ENCODE data around the gene PSMD11. TPM values are rescaled to one million over a fixed set of nuclear protein-coding genes. Genes with fewer than 3 reads are reported as not detected.

PSMD11 gene
- total RNA-seq, 1 donor from 2014 or later, result 129 TPM

DNA sequence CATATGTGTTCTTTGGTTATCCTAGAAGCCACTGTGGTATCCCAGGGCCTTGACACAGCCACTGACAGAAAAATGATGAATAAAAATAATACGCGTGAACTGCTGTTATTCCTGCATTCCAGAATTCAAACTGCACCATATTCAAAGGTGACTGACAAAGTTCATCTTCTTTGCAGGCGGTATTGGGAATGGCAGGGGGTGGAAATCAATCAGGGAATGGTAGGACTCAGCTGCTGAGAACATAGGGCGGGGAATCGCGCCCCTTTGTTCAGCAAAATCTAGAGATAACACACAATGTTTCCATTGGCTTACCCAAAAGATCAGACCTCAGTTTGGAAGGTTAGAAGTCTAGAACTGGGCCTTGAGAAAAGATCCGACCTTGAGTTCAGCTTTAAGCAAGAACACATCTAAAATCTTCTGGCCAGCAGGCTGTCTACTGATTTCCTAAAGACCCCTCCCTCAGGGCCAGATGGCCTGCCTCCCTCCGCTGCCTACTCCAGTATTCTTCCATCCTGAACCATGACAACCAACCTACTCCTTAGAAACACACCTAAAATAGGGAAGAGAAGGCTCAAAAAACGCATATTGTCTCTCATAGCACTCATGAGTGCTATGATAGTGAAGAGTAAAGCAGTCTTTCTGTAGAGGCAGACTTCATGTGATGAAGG is 76.6 kb downstream of the PSMD11 start:
- no peaks in the 10 kb centered on the region for H3K27me3 Mint-ChIP-seq (ENCODE audit: low read depth, unreplicated experiment)
- peak overlapping the region; percentile 89 for H3K4me2 ChIP-seq (ENCODE audit: low read length)

DNA sequence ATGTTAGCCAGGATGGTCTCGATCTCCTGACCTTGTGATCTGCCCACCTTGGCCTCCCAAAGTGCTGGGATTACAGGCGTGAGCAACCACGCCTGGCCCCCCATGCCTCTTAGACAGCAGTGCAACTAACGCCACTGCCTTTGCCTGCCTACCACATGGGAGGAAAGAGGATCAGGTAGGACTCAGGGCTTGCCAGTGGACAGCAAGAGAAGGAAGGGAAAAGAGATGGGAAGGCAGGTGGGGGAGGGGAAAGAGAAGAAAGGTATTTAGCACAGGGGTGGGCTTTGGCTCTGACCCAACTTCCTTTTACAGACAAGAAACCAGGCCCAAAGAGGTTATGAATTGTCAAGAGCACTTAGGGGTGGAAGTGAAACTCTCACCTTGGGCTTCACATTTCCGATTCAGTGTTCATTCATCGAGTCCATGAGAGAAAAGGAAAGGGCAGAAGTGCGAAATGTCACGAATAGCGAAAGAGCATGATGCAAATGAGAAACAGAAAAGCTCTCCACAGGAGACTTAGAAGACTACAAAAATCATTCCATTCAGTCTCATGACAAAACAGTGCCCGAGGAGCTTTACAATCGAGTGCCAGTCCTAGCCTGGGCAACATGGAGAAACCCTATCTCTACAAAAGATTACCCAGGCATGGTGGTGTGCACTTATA is 78.8 kb downstream of the PSMD11 start:
- Histone ChIP-seq H3K27ac (ENCODE audit: low read depth, low read length) (no peak overlapping the region), H4K20me1 (ENCODE audit: insufficient read depth, low read length) (no peaks in the 10 kb centered on the region), H3K27me3 (ENCODE audit: insufficient read depth, low read length) (no peaks in the 10 kb centered on the region), H3K9me3 (ENCODE audit: insufficient read depth, low read depth, low read length) (no peaks in the 10 kb centered on the region), H3K4me3 (ENCODE audit: insufficient read depth, low read depth, low read length) (no peak overlapping the region), H3K4me1 (ENCODE audit: insufficient read depth, low read length) (peaks cover 20% of the 10 kb centered on the region), H3K36me3 (ENCODE audit: insufficient read depth, low read length) (no peaks in the 10 kb centered on the region), H2AFZ (ENCODE audit: low read depth, low read length) (no peak overlapping the region), H3K9ac (ENCODE audit: low read length) (no peak overlapping the region), H3K4me2 (ENCODE audit: low read length) (no peak overlapping the region), H3K79me2 (ENCODE audit: insufficient read depth, low read length) (no peaks in the 10 kb centered on the region)
- no peak for DNase-seq (ENCODE audit: low read depth)
- Mint-ChIP-seq H3K36me3 (ENCODE audit: low read depth, unreplicated experiment) (no peaks in the 10 kb centered on the region), H3K27me3 (ENCODE audit: low read depth, unreplicated experiment) (no peaks in the 10 kb centered on the region), H3K4me1 (ENCODE audit: low read depth, unreplicated experiment) (peaks cover 39% of the 10 kb centered on the region), H3K4me3 (ENCODE audit: unreplicated experiment) (peak overlapping the region; percentile 37), H3K27ac (ENCODE audit: unreplicated experiment) (no peak overlapping the region), H3K9me3 (ENCODE audit: unreplicated experiment) (no peaks in the 10 kb centered on the region)
- TF ChIP-seq, protein P1, sequence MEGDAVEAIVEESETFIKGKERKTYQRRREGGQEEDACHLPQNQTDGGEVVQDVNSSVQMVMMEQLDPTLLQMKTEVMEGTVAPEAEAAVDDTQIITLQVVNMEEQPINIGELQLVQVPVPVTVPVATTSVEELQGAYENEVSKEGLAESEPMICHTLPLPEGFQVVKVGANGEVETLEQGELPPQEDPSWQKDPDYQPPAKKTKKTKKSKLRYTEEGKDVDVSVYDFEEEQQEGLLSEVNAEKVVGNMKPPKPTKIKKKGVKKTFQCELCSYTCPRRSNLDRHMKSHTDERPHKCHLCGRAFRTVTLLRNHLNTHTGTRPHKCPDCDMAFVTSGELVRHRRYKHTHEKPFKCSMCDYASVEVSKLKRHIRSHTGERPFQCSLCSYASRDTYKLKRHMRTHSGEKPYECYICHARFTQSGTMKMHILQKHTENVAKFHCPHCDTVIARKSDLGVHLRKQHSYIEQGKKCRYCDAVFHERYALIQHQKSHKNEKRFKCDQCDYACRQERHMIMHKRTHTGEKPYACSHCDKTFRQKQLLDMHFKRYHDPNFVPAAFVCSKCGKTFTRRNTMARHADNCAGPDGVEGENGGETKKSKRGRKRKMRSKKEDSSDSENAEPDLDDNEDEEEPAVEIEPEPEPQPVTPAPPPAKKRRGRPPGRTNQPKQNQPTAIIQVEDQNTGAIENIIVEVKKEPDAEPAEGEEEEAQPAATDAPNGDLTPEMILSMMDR (IDR thresholded peaks at IDR 0.05; ENCODE audit: insufficient read depth, low read depth, low read length), result no peak
- TF ChIP-seq EZH2 (IDR thresholded peaks at IDR 0.05; ENCODE audit: insufficient read depth, low read length), result no peak
- FAIRE-seq, result no peak

More for the DNA sequence above, 76.6 kb downstream of the PSMD11 start:
- Histone ChIP-seq H3K36me3 (ENCODE audit: insufficient read depth, low read length) (no peaks in the 10 kb centered on the region), H3K9me3 (ENCODE audit: insufficient read depth, low read depth, low read length) (no peaks in the 10 kb centered on the region), H4K20me1 (ENCODE audit: insufficient read depth, low read length) (no peaks in the 10 kb centered on the region), H3K4me3 (ENCODE audit: insufficient read depth, low read depth, low read length) (no peak overlapping the region), H3K9ac (ENCODE audit: low read length) (no peak overlapping the region), H3K27me3 (ENCODE audit: insufficient read depth, low read length) (no peaks in the 10 kb centered on the region), H3K27ac (ENCODE audit: low read depth, low read length) (no peak overlapping the region), H3K79me2 (ENCODE audit: insufficient read depth, low read length) (no peaks in the 10 kb centered on the region), H2AFZ (ENCODE audit: low read depth, low read length) (peak overlapping the region; percentile 83), H3K4me1 (ENCODE audit: insufficient read depth, low read length) (peaks cover 20% of the 10 kb centered on the region)
- TF ChIP-seq EZH2 (IDR thresholded peaks at IDR 0.05; ENCODE audit: insufficient read depth, low read length), result no peak
- TF ChIP-seq, protein P1 (IDR thresholded peaks at IDR 0.05; ENCODE audit: insufficient read depth, low read depth, low read length), result no peak
- no peak for FAIRE-seq
- Mint-ChIP-seq H3K4me3 (ENCODE audit: unreplicated experiment) (no peak overlapping the region), H3K36me3 (ENCODE audit: low read depth, unreplicated experiment) (peaks cover 3% of the 10 kb centered on the region), H3K27ac (ENCODE audit: unreplicated experiment) (peak overlapping the region; percentile 23), H3K9me3 (ENCODE audit: unreplicated experiment) (no peaks in the 10 kb centered on the region), H3K4me1 (ENCODE audit: low read depth, unreplicated experiment) (peaks cover 45% of the 10 kb centered on the region)
- no peak for DNase-seq (ENCODE audit: low read depth)
